Erythroblast (primary cell): ENCODE data around the gene MYO1E.

Experiments used
- GATA1 ChIP-seq: IDR thresholded peaks from 2 replicates; pipeline ENCODE4 v1.6.1; 2011; ENCODE audit warnings: low read depth, mild to moderate bottlenecking, control low read depth, low read length, moderate library complexity
- POLR2A ChIP-seq: IDR thresholded peaks from 2 replicates; pipeline ENCODE4 v1.6.1; 2011; ENCODE audit warnings: mild to moderate bottlenecking, low read length

DNA sequence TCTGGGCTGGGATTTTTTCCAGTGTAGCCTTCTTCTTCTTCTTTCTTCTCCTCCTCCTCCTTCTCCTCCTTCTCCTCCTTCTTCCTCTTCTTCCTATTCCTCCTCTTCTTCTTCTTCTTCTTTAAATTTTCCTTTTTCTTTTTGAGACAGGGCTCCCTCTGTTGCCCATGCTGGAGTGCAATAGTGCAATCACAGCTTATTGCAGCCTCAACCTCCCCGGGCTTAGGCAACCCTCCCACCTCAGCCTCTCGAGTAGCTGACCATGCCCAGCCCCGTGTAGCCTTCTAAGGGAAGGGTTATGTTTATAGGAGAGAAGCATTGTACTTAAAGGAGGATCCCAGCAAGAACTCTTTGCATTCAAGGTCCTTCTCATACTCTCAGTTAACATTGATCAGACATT is 24.0 kb upstream of the MYO1E start:
- TF ChIP-seq POLR2A (no peak), GATA1 (no peak)
